Measurements from ENCODE around the gene RPTOR.
A peak's percentile ranks its signal among the peaks of the same experiment; 100 is the strongest.

Gene RPTOR

GRCh38 chr17:80832888-80833583 lies 288.4 kb downstream of the RPTOR start:
- DNase-seq = peak; percentile 98
- in situ Hi-C loops (cut with HindIII; ENCODE audit: low pct_ligation_motif_present, low pct_unique_long_range_greater_than_20kb, low sequenced_read_pairs) = no loop called here

- in situ Hi-C loops (cut with HindIII; ENCODE audit: low pct_ligation_motif_present, low pct_unique_long_range_greater_than_20kb, low sequenced_read_pairs) = no loop called here
Observed at GRCh38 chr17:80833952-80834892, 289.6 kb downstream of the RPTOR start.

GRCh38 chr17:80834893-80835275 lies 290.2 kb downstream of the RPTOR start:
- DNase-seq = no peak
- in situ Hi-C loops (cut with HindIII; ENCODE audit: low pct_ligation_motif_present, low pct_unique_long_range_greater_than_20kb, low sequenced_read_pairs) = no loop called here

More at GRCh38 chr17:80833952-80834892, 289.6 kb downstream of the RPTOR start:
- DNase-seq = no peak

GRCh38 chr17:80835816-80836657 lies 291.4 kb downstream of the RPTOR start:
- in situ Hi-C loops (cut with HindIII; ENCODE audit: low pct_ligation_motif_present, low pct_unique_long_range_greater_than_20kb, low sequenced_read_pairs) = no loop called here
- DNase-seq = no peak

- in situ Hi-C loops (cut with HindIII; ENCODE audit: low pct_ligation_motif_present, low pct_unique_long_range_greater_than_20kb, low sequenced_read_pairs) = no loop called here
- no peak for DNase-seq
Observed at GRCh38 chr17:80836658-80836965, 292.0 kb downstream of the RPTOR start.

- DNase-seq = no peak
- in situ Hi-C loops (cut with HindIII; ENCODE audit: low pct_ligation_motif_present, low pct_unique_long_range_greater_than_20kb, low sequenced_read_pairs) = no loop called here
Observed at GRCh38 chr17:80836971-80837481, 292.4 kb downstream of the RPTOR start.

- in situ Hi-C loops (cut with HindIII; ENCODE audit: low pct_ligation_motif_present, low pct_unique_long_range_greater_than_20kb, low sequenced_read_pairs) = no loop called here
Observed at GRCh38 chr17:80837711-80838110, 293.1 kb downstream of the RPTOR start.

GRCh38 chr17:80838311-80839025 lies 293.8 kb downstream of the RPTOR start:
- in situ Hi-C loops (cut with HindIII; ENCODE audit: low pct_ligation_motif_present, low pct_unique_long_range_greater_than_20kb, low sequenced_read_pairs) = no loop called here
- no peak for DNase-seq

More at GRCh38 chr17:80837711-80838110, 293.1 kb downstream of the RPTOR start:
- no peak for DNase-seq

GRCh38 chr17:80839026-80839345 lies 294.3 kb downstream of the RPTOR start:
- DNase-seq = no peak
- in situ Hi-C loops (cut with HindIII; ENCODE audit: low pct_ligation_motif_present, low pct_unique_long_range_greater_than_20kb, low sequenced_read_pairs) = no loop called here

- in situ Hi-C loops (cut with HindIII; ENCODE audit: low pct_ligation_motif_present, low pct_unique_long_range_greater_than_20kb, low sequenced_read_pairs) = no loop called here
- no peak for DNase-seq
Observed at GRCh38 chr17:80839511-80839941, 294.9 kb downstream of the RPTOR start.

GRCh38 chr17:80839970-80840369 lies 295.3 kb downstream of the RPTOR start:
- in situ Hi-C loops (cut with HindIII; ENCODE audit: low pct_ligation_motif_present, low pct_unique_long_range_greater_than_20kb, low sequenced_read_pairs) = no loop called here
- DNase-seq = no peak

- in situ Hi-C loops (cut with HindIII; ENCODE audit: low pct_ligation_motif_present, low pct_unique_long_range_greater_than_20kb, low sequenced_read_pairs) = no loop called here
- no peak for DNase-seq
Observed at GRCh38 chr17:80842456-80843013, 297.9 kb downstream of the RPTOR start.

GRCh38 chr17:80843741-80844156 lies 299.1 kb downstream of the RPTOR start:
- DNase-seq = no peak
- in situ Hi-C loops (cut with HindIII; ENCODE audit: low pct_ligation_motif_present, low pct_unique_long_range_greater_than_20kb, low sequenced_read_pairs) = no loop called here

GRCh38 chr17:80844418-80844990 lies 299.9 kb downstream of the RPTOR start:
- DNase-seq = no peak
- in situ Hi-C loops (cut with HindIII; ENCODE audit: low pct_ligation_motif_present, low pct_unique_long_range_greater_than_20kb, low sequenced_read_pairs) = no loop called here

- no peak for DNase-seq
- in situ Hi-C loops (cut with HindIII; ENCODE audit: low pct_ligation_motif_present, low pct_unique_long_range_greater_than_20kb, low sequenced_read_pairs) = no loop called here
Observed at GRCh38 chr17:80845069-80845862, 300.6 kb downstream of the RPTOR start.

GRCh38 chr17:80845863-80846671 lies 301.4 kb downstream of the RPTOR start:
- no peak for DNase-seq
- in situ Hi-C loops (cut with HindIII; ENCODE audit: low pct_ligation_motif_present, low pct_unique_long_range_greater_than_20kb, low sequenced_read_pairs) = no loop called here

Data from ACHN (cell line).